ENCODE measurements around the gene CD86.

Gene CD86

GRCh38 chr3:122169911-122170310, 114.7 kb downstream of the CD86 start:
- no peak for DNase-seq
